Measurements from ENCODE around the gene FSTL5. TPM values are rescaled to one million over a fixed set of nuclear protein-coding genes. Genes with fewer than 3 reads are reported as not detected.

Gene FSTL5
- total RNA-seq, 1 experiment from 2014 or later: not detected

- ChIA-PET POLR2A (no interaction called here), CTCF (no interaction called here), RAD21 (ENCODE audit: low non-redundant PET in 1 of 2, low total read pairs in 2 of 2, uncharacterized antibody in 2 of 2, unreplicated experiment in 2 of 2) (no interaction called here)
- Histone ChIP-seq H3K4me3 (replicated peaks in 1 of 2; ENCODE audit: low read depth in 1 of 2, low read length in 2 of 2) (no peak overlapping the region), H3K36me3 (ENCODE audit: control insufficient read depth in 1 of 2, insufficient read depth in 2 of 2, low read length in 2 of 2) (no peaks in the 10 kb centered on the region), H3K27ac (ENCODE audit: low read depth, low read length) (no peak overlapping the region), H2AFZ (ENCODE audit: low read depth, low read length, poor library complexity, severe bottlenecking) (no peak overlapping the region), H3K4me2 (ENCODE audit: low read length) (no peak overlapping the region), H3K9me3 (ENCODE audit: control insufficient read depth in 1 of 2, insufficient read depth in 1 of 2, low read depth in 1 of 2, low read length in 2 of 2) (no peaks in the 10 kb centered on the region), H3K79me2 (ENCODE audit: insufficient read depth, low read length) (no peaks in the 10 kb centered on the region), H3K9ac (ENCODE audit: low read length) (no peak overlapping the region), H3K9me2 (ENCODE audit: insufficient read depth) (no peaks in the 10 kb centered on the region; the same call in 1 of the 2 replicates), H4K20me1 (ENCODE audit: insufficient read depth) (peaks cover 4% of the 10 kb centered on the region; the same call in 1 of the 2 replicates), H3K4me1 (ENCODE audit: control insufficient read depth in 1 of 2, insufficient read depth in 2 of 2, low read length in 2 of 2) (no peaks in the 10 kb centered on the region), H3K27me3 (ENCODE audit: insufficient read depth, low read length) (no peaks in the 10 kb centered on the region)
- TF ChIP-seq CBX3 (IDR thresholded peaks at IDR 0.05; ENCODE audit: low read depth) (no peak), RAD21 (IDR thresholded peaks at IDR 0.05; ENCODE audit: low read depth) (no peak), EZH2 (IDR thresholded peaks at IDR 0.05) (no peak), SP1 (IDR thresholded peaks at IDR 0.05; ENCODE audit: low read depth) (no peak), ATF3 (IDR thresholded peaks at IDR 0.05) (no peak), CTCF (IDR thresholded peaks at IDR 0.05 in 2 of 3, conservative IDR thresholded peaks at IDR 0.05 in 1 of 3; ENCODE audit: borderline replicate concordance in 1 of 3, insufficient read depth in 1 of 3, low read depth in 2 of 3, low read length in 2 of 3) (no peak), MAX (IDR thresholded peaks at IDR 0.05) (no peak), JUND (IDR thresholded peaks at IDR 0.05) (no peak), CEBPB (IDR thresholded peaks at IDR 0.05; ENCODE audit: low read depth) (no peak), SRF (IDR thresholded peaks at IDR 0.05; ENCODE audit: low read depth) (no peak), SIN3A (IDR thresholded peaks at IDR 0.05; ENCODE audit: low read depth) (no peak)
- no TSS peak for BruUV-seq (replicated peaks)
- ATAC-seq (no peak), DNase-seq (ENCODE audit: low read depth, low spot score) (no peak)
- intact Hi-C loops (cut with micrococcal nuclease): no loop called here
Observed at GRCh38 chr4:162111078-162111477, 52.7 kb downstream of the FSTL5 start.
